ENCODE results near the gene ARAP1.

GRCh38 chr11:72712168-72712751 is 39.9 kb downstream of the ARAP1 start:
- no peak for TF ChIP-seq CTCF (IDR thresholded peaks at IDR 0.05)
- no peak for TF ChIP-seq POLR2A (IDR thresholded peaks at IDR 0.05)
